Endothelial cell of umbilical vein (primary cell): Measurements from ENCODE around the gene PPM1D. TPM values are rescaled to one million over a fixed set of nuclear protein-coding genes. Genes with fewer than 3 reads are reported as not detected.

Source experiments
- BruUV-seq: library from RNA; stranded (reverse); fragments of 400-500 nt; replicated peaks from 2 replicates; lab custom pipeline; 2021; lab: Mats Ljungman, UMichigan
- CTCF ChIA-PET: fragments of 300-600, 350-600 bp; sonication (Branson Sonifier 250); formaldehyde crosslinking; loops from one replicate; lab custom pipeline; 2021; ENCODE audit warnings: antibody characterized with exemption, inconsistent platforms; lab: Charles Lee
- POLR2A ChIA-PET: fragments of 300-600, 350-600 bp; sonication (Branson Sonifier 250); formaldehyde crosslinking; loops from one replicate; lab custom pipeline; 2021; ENCODE audit warnings: antibody characterized with exemption, inconsistent platforms; lab: Charles Lee
- DNase-seq: peaks from one replicate; pipeline ENCODE4 v3.0.0-alpha.2; 2011; ENCODE audit warnings: low read depth, low spot score
- FAIRE-seq: peaks from 2 replicates; lab custom pipeline; 2011; peaks lifted over from hg19 to GRCh38; lab: Jason Lieb, UNC
- H2AFZ ChIP-seq: 2 replicates; pipeline ENCODE4 v1.6.0; 2012; ENCODE audit warnings: low read depth, low read length, control low read depth, inconsistent platforms
- H3K27ac ChIP-seq: 2 replicates; pipeline ENCODE4 v1.5.1; 2011; ENCODE audit warnings: low read depth, mild to moderate bottlenecking, control low read depth, low read length, moderate library complexity; ENCODE audit not compliant: insufficient read depth
- H3K27me3 ChIP-seq, 2 experiments: 2 replicates each; pipeline versions ENCODE4 v1.6.0 to v1.6.1; 2011; ENCODE audit warnings: low read length in 2 of 2, mixed read lengths in 1 of 2; ENCODE audit not compliant: control insufficient read depth in 2 of 2, insufficient read depth in 2 of 2
- H3K36me3 ChIP-seq, 2 experiments: 2 replicates in 1 of 2; 3 replicates in 1 of 2; pipeline ENCODE4 v1.5.1; 2011; ENCODE audit warnings: low read length in 2 of 2, mild to moderate bottlenecking in 1 of 2, moderate library complexity in 1 of 2; ENCODE audit not compliant: control insufficient read depth in 2 of 2, insufficient read depth in 2 of 2; ENCODE audit errors: extremely low read depth in 1 of 2
- H3K4me1 ChIP-seq: 3 replicates; pipeline ENCODE4 v1.5.1; 2011; ENCODE audit warnings: mild to moderate bottlenecking, low read length; ENCODE audit not compliant: control insufficient read depth, insufficient read depth; ENCODE audit errors: extremely low read depth
- H3K4me2 ChIP-seq: 2 replicates; pipeline ENCODE4 v1.6.1; 2011; ENCODE audit warnings: low read length, control low read depth, mixed read lengths; ENCODE audit not compliant: insufficient read depth
- H3K4me3 ChIP-seq, 3 experiments: fragments of 200-600 bp in 1 of 3; sonication (generic), shearing (Covaris generic) in 1 of 3; replicated peaks in 1 of 3; 2 replicates each; pipeline ENCODE4 v1.5.1; 2011 to 2016; ENCODE audit warnings: control low read depth in 3 of 3, low read length in 3 of 3, mild to moderate bottlenecking in 2 of 3, inconsistent platforms in 1 of 3, low read depth in 1 of 3, moderate library complexity in 1 of 3; ENCODE audit not compliant: insufficient read depth in 1 of 3
- H3K79me2 ChIP-seq: 2 replicates; pipeline ENCODE4 v1.6.0; 2012; ENCODE audit warnings: low read length, inconsistent platforms; ENCODE audit not compliant: control insufficient read depth, insufficient read depth
- H3K9ac ChIP-seq: replicated peaks from 2 replicates; pipeline ENCODE3; 2011; ENCODE audit warnings: low read length, control low read depth; ENCODE audit not compliant: insufficient read depth; ENCODE audit errors: extremely low read depth
- H3K9me1 ChIP-seq: replicated peaks from 3 replicates; pipeline ENCODE4 v1.6.0; 2011; ENCODE audit warnings: mild to moderate bottlenecking, low read length; ENCODE audit not compliant: control insufficient read depth, insufficient read depth; ENCODE audit errors: extremely low read depth
- H3K9me3 ChIP-seq: replicated peaks from 2 replicates; pipeline ENCODE4 v1.5.1; 2012; ENCODE audit warnings: low read length, inconsistent platforms; ENCODE audit not compliant: control insufficient read depth, insufficient read depth
- H4K20me1 ChIP-seq: replicated peaks from 2 replicates; pipeline ENCODE3; 2011; ENCODE audit warnings: mild to moderate bottlenecking, low read length; ENCODE audit not compliant: control insufficient read depth, insufficient read depth; ENCODE audit errors: extremely low read depth
- CTCF ChIP-seq, 2 donors: IDR thresholded peaks; 1 replicate in 1 of 2; 2 replicates in 1 of 2; pipeline ENCODE4 v1.5.1; 2011; ENCODE audit warnings: low read length in 2 of 2, mild to moderate bottlenecking in 2 of 2, moderate library complexity in 2 of 2, control low read depth in 1 of 2, inconsistent platforms in 1 of 2, low read depth in 1 of 2; ENCODE audit not compliant: insufficient read depth in 1 of 2; ENCODE audit errors: extremely low read depth in 1 of 2
- EZH2 ChIP-seq: IDR thresholded peaks from 2 replicates; pipeline ENCODE4 v1.6.1; 2012; ENCODE audit warnings: borderline replicate concordance, low read depth, mild to moderate bottlenecking, moderate library complexity, low read length, inconsistent platforms; ENCODE audit not compliant: severe bottlenecking
- FOS ChIP-seq: IDR thresholded peaks from 2 replicates; pipeline ENCODE4 v1.6.1; 2011; ENCODE audit warnings: mild to moderate bottlenecking, low read length, moderate library complexity, borderline replicate concordance; ENCODE audit not compliant: insufficient read depth
- GATA2 ChIP-seq: IDR thresholded peaks from 2 replicates; pipeline ENCODE4 v1.7.0; 2011; ENCODE audit warnings: low read depth, mild to moderate bottlenecking, moderate library complexity, mixed read lengths, low read length; ENCODE audit not compliant: insufficient read length, insufficient read depth
- JUN ChIP-seq: IDR thresholded peaks from 2 replicates; pipeline ENCODE4 v1.6.1; 2011; ENCODE audit warnings: borderline replicate concordance, low read depth; ENCODE audit not compliant: insufficient read length, insufficient read depth
- MAX ChIP-seq: IDR thresholded peaks from 2 replicates; pipeline ENCODE4 v1.6.1; 2011; ENCODE audit not compliant: insufficient read depth, insufficient read length
- MYC ChIP-seq: IDR thresholded peaks from one replicate; pipeline ENCODE4 v1.6.1; 2011; ENCODE audit warnings: mild to moderate bottlenecking, low read depth, low read length
- POLR2A ChIP-seq: IDR thresholded peaks from 2 replicates; pipeline ENCODE4 v1.6.1; 2012; ENCODE audit warnings: low read depth, mild to moderate bottlenecking, control low read depth, low read length
- POLR2AphosphoS5 ChIP-seq: IDR thresholded peaks from 2 replicates; pipeline ENCODE4 v1.6.1; 2012; ENCODE audit warnings: low read depth, mild to moderate bottlenecking, control low read depth, low read length, moderate library complexity; ENCODE audit not compliant: insufficient read depth
- dilution Hi-C: fragments of 300-500 bp; cut with MboI; formaldehyde crosslinking; loops from one replicate; pipeline ENCODE4 v1.15.0; 2019; ENCODE audit warnings: low sequenced_read_pairs; ENCODE audit not compliant: extremely low pct_ligation_motif_present
- intact Hi-C: fragments of 100-400 bp; cut with micrococcal nuclease; formaldehyde crosslinking; loops from one replicate; pipeline ENCODE4 v1.10.0; 2022
- polyA plus RNA-seq, 4 experiments: library from polyadenylated mRNA; depleted of rRNA in 3 of 4; stranded (reverse) in 3 of 4; unstranded in 1 of 4; fragments of >200 nt; gene quantifications; 2 replicates each; pipeline versions ENCODE4 v1.2.1 to v1.2.3, GENCODE V29; 2011 to 2012; ENCODE audit warnings: missing spikeins in 1 of 4
- total RNA-seq: library from RNA; stranded (reverse); gene quantifications from 2 replicates; pipeline ENCODE4 v1.2.3, GENCODE V29; 2021

Gene PPM1D
- total and polyA plus RNA-seq, 2 donors (not counting 3 experiments of a cell fraction or from before 2014, with no cell fraction given) = 7.9 to 19.0 TPM

- ChIA-PET CTCF (interaction anchor here (1.1 to 2.6 kb wide), 2 partner anchors 9 to 51 kb away, joined by 3 to 7 read pairs; no protein-coding TSS in a partner anchor), POLR2A (no interaction called here)
- H3K9me1 ChIP-seq = no peaks in the 10 kb centered on the region
- H3K27ac ChIP-seq = no peak overlapping the region
- H3K4me3 ChIP-seq = no peak overlapping the region
- peaks cover 0 to 4% of the 10 kb centered on the region in 2 experiments for H3K36me3 ChIP-seq
- H3K27me3 ChIP-seq = no peaks in the 10 kb centered on the region
- no peak overlapping the region for H3K4me2 ChIP-seq
- no peak overlapping the region for H3K9ac ChIP-seq
- no TSS peak for BruUV-seq
- peaks cover 8% of the 10 kb centered on the region for H3K4me1 ChIP-seq
- FAIRE-seq (no peak), DNase-seq (no peak)
- intact Hi-C loops = no loop called here
- TF ChIP-seq MYC = no peak
- TF ChIP-seq FOS = no peak
- TF ChIP-seq POLR2AphosphoS5 = no peak
- TF ChIP-seq MAX = no peak
- TF ChIP-seq CTCF (IDR thresholded peaks at IDR 0.05; ENCODE audit: extremely low read depth in 1 of 2, insufficient read depth in 1 of 2, low read depth in 1 of 2, low read length in 2 of 2) = no peak
- TF ChIP-seq GATA2 = no peak
- no peak for TF ChIP-seq POLR2A
- TF ChIP-seq JUN = no peak
- TF ChIP-seq EZH2 = no peak
- H3K9me3 ChIP-seq = no peaks in the 10 kb centered on the region
- no peaks in the 10 kb centered on the region for H4K20me1 ChIP-seq
- H3K79me2 ChIP-seq = peaks cover 19% of the 10 kb centered on the region
- dilution Hi-C loops = no loop called here
- no peak overlapping the region for H2AFZ ChIP-seq
Observed at GRCh38 chr17:60628252-60628889, 28.4 kb downstream of the PPM1D start.
